Progenitor cell of endocrine pancreas (in vitro differentiated cells): ENCODE data around the gene TEX54. TPM values are rescaled to one million over a fixed set of nuclear protein-coding genes. Genes with fewer than 3 reads are reported as not detected.
"Not testable (repeated sequence)": the region's sequence is repeated elsewhere in the genome, so short reads cannot be mapped to it uniquely, and the experiment has no call there.

Experiments
- DNase-seq: peaks from one replicate; pipeline ENCODE4 v3.0.0; 2021; ENCODE audit warnings: low spot score; ENCODE audit not compliant: unreplicated experiment
- H3K27ac Mint-ChIP-seq: 2 replicates; pipeline ENCODE4 v1.8.0; 2021; ENCODE audit warnings: mild to moderate bottlenecking, moderate library complexity, mixed read lengths
- H3K27me3 Mint-ChIP-seq: 2 replicates; pipeline ENCODE4 v1.8.0; 2021; ENCODE audit warnings: mixed read lengths
- H3K36me3 Mint-ChIP-seq: 2 replicates; pipeline ENCODE4 v1.8.0; 2022; ENCODE audit warnings: mixed read lengths; ENCODE audit not compliant: insufficient read depth
- H3K4me1 Mint-ChIP-seq: 2 replicates; pipeline ENCODE4 v1.8.0; 2021; ENCODE audit warnings: low read depth, mixed read lengths
- H3K4me3 Mint-ChIP-seq: 2 replicates; pipeline ENCODE4 v1.8.0; 2021; ENCODE audit warnings: low read depth, mild to moderate bottlenecking, moderate library complexity, mixed read lengths
- H3K9me3 Mint-ChIP-seq: 2 replicates; pipeline ENCODE4 v1.8.0; 2021; ENCODE audit warnings: low read depth, mixed read lengths
- total RNA-seq: library from RNA; stranded (reverse); gene quantifications from 2 replicates; pipeline ENCODE4 v1.2.1, GENCODE V29; 2021
- TF ChIP-seq, protein P1 (sequence below): fragments of 200-600 bp; sonication (generic); IDR thresholded peaks from one replicate; pipeline ENCODE4 v1.5.0; 2021; ENCODE audit warnings: antibody characterized with exemption, mild to moderate bottlenecking; ENCODE audit not compliant: unreplicated experiment

TEX54 gene
- total RNA-seq, 1 donor from 2014 or later = not detected

DNA sequence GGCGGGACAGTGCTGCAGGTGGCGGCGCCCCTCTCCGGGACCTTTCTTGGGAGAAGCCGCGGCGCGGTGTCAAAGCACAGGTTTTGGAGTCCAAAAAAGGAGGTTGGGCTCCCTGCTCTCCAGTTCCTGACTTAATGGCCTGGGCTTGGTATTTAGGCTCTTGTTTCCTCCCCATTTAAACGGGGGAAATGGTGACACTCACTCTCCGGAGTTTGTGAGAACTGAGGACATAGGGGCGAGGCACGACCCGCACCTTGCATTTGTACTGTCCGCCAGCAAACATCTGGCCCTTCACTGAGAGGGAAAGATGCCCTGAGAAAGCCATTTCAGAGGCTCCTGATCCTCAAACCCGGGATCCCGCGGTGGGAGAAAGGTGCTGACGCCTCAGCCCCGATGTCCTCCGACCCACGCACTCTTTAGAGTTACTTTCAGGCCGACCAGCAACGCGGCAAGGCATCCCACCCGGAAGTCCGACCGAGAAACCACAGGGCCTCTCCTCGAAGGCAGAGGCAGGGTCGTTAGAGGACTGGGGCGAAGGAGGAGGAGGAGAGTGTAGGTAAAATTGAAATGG is 9.6 kb upstream of the TEX54 start:
- Mint-ChIP-seq H3K27ac (no peak overlapping the region), H3K36me3 (peaks cover 6% of the 10 kb centered on the region), H3K4me1 (peaks cover 11% of the 10 kb centered on the region), H3K9me3 (peaks cover 3% of the 10 kb centered on the region), H3K27me3 (no peaks in the 10 kb centered on the region), H3K4me3 (no peak overlapping the region)
- TF ChIP-seq, protein P1, sequence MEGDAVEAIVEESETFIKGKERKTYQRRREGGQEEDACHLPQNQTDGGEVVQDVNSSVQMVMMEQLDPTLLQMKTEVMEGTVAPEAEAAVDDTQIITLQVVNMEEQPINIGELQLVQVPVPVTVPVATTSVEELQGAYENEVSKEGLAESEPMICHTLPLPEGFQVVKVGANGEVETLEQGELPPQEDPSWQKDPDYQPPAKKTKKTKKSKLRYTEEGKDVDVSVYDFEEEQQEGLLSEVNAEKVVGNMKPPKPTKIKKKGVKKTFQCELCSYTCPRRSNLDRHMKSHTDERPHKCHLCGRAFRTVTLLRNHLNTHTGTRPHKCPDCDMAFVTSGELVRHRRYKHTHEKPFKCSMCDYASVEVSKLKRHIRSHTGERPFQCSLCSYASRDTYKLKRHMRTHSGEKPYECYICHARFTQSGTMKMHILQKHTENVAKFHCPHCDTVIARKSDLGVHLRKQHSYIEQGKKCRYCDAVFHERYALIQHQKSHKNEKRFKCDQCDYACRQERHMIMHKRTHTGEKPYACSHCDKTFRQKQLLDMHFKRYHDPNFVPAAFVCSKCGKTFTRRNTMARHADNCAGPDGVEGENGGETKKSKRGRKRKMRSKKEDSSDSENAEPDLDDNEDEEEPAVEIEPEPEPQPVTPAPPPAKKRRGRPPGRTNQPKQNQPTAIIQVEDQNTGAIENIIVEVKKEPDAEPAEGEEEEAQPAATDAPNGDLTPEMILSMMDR = no peak
- DNase-seq = peak; percentile 23

DNA sequence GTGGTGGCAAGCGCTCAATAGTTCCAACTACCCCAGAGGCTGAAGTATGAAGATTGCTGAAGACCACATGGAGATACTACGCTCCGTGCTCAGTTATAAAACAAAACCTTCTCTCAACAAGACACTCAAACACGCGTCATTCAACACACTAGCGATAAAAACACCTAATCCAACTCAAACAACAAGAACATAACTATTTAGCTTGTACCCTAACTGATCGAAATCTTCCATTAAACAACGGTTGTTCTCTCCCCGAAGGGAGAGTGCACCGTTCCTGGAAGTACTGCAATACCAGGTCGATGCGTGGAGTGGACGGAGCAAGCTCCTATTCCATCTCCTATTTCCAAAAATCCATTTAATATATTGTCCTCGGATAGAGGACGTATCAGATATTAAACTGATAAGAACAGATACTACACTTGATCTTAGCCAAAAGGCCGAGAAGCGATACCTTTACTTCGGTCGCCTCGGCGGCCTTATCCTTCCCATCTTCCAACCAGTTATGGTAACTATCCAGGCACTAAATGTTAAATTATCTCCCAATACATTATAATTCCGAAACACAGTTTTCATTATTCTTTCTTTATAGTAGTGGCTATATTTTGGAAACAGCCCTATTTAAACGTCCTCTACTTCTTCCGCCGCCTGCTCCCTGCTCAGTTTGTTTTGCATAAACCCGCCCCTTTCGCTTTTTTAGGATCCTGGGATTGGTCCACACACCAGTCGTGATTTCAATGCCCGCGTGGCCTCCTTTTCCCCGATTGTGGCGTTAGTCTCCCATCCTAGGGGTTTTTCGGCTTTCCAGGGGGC is 8.9 kb upstream of the TEX54 start:
- peak; percentile 74 for DNase-seq
- Mint-ChIP-seq H3K27me3 (no peaks in the 10 kb centered on the region), H3K9me3 (no peaks in the 10 kb centered on the region), H3K27ac (no peak overlapping the region), H3K4me1 (peaks cover 11% of the 10 kb centered on the region), H3K4me3 (no peak overlapping the region), H3K36me3 (peaks cover 6% of the 10 kb centered on the region)
- TF ChIP-seq, protein P1 = no peak

DNA sequence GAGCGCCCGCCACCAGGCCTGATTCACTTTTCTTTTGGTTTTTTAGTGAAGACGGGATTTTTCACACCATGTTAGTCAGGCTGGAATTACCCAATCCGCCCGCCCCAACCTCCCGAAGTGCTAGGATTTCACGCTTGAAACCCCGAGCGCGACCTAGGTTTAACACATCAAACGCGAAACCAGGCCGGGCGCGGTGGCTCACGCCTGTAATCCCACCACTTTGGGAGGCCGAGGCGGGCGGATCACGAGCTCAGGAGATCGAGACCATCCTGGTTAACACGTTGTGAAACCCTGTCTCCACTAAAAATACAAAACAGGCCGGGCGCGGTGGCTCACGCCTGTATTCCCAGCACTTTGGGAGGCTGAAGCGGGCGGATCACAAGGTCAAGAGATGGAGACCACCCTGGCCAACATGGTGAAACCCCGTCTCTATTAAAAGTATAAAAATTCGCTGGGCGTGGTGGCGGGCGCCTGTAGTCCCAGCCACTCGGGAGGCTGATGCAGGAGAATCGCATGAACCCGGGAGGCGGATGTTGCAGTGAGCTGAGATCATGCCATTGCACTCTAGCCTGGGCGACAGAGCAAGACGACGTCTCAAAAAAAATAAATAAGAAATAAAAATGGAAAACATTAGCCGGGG is 8.2 kb upstream of the TEX54 start:
- peaks cover 11% of the 10 kb centered on the region for H3K4me1 Mint-ChIP-seq
- H3K27ac Mint-ChIP-seq, H3K9me3 Mint-ChIP-seq, H3K4me3 Mint-ChIP-seq, H3K27me3 Mint-ChIP-seq, H3K36me3 Mint-ChIP-seq: not testable (repeated sequence)
- peak; percentile 35 for DNase-seq

DNA sequence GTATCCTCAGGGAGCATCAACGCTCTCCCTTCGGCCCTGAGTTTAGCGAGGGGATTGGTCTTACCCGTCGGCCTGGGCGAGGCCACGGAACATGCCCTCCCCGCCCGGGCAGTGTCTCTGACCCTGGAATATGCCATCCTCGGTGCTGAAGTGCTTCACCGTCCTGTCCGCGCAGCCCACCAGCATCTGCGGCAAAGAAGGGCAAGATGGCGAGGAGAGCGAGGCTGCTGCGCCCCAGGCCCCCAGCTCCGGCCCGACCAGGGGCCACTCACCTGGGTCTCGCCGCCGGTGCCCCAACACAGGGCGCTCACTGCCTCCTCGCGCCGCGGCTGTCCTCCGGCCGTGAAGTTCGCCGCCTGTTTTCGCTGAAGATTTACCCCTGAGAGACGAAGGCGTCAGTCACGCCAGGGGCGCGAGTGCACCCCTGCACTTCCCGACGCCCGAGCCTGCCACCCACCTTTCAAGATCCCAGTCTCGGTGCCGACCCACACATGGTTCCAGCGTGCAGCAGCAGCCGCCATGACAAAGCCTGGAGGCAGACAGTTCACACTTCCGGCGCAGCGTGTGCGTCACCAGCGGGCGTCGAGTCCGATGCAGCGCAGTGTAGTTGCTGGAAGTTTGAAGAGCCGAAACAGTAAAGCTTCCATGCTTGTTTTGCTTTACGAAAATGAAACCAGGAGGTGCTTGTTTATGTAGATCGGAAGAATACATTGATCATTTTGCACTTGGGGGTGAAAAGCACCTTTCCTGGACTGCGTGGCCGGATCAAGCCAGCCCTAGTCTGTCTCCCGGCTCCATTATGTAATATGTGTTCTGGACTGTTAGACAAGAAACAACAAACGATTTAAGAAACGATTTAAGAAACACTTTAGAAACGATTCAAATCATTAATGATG is 6.7 kb upstream of the TEX54 start, which contains the start of gene WDR74:
Gene WDR74, minus strand, starts transcription at position 541 of the 896 bp plus-strand sequence. Its CDS starts 20 bp downstream, at position 521.
- TF ChIP-seq, protein P1 = no peak
- Mint-ChIP-seq H3K36me3 (peaks cover 10% of the 10 kb centered on the region), H3K27me3 (no peaks in the 10 kb centered on the region), H3K27ac (no peak within 1 kb of the TSS), H3K9me3 (no peaks in the 10 kb centered on the region), H3K4me1 (peaks cover 11% of the 10 kb centered on the region), H3K4me3 (no peak within 1 kb of the TSS)
- DNase-seq = peak; percentile 64

DNA sequence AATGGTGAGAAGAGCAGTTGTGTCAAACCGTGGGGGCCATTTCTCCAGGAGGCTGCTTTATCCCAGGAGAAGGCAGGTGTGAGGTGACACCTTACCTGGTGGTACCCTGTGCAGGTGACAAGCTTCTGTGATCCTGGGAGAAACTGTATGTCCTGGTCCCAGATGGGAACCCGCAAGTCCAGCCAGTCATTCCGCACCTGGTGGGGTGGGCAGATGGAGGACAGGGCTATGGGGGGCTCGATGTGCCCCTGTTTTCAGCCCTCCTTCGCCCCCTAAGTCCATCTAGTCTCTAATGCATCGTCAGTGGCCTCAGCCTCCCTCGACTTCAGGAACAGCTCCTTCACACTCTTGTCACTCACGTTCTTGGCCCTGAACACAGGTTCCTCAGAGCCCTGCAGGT is 2.7 kb upstream of the TEX54 start:
- Mint-ChIP-seq H3K27me3 (no peaks in the 10 kb centered on the region), H3K27ac (no peak overlapping the region), H3K36me3 (peaks cover 13% of the 10 kb centered on the region), H3K4me3 (no peak overlapping the region), H3K9me3 (no peaks in the 10 kb centered on the region), H3K4me1 (peaks cover 22% of the 10 kb centered on the region)
- no peak for DNase-seq
- TF ChIP-seq, protein P1 = no peak
